ENCODE measurements around the gene GRM4. TPM values are rescaled to one million over a fixed set of nuclear protein-coding genes. Genes with fewer than 3 reads are reported as not detected.
A peak's percentile ranks its signal among the peaks of the same experiment; 100 is the strongest.
"Not testable (repeated sequence)": the region's sequence is repeated elsewhere in the genome, so short reads cannot be mapped to it uniquely, and the experiment has no call there.

Gene GRM4
- total RNA-seq, 6 experiments from 2014 or later, result not detected

- Histone ChIP-seq H3K4me1 (no peaks in the 10 kb centered on the region), H3K9me3 (no peaks in the 10 kb centered on the region), H3K27me3 (no peaks in the 10 kb centered on the region), H3K36me3 (no peaks in the 10 kb centered on the region), H3K27ac (no peak overlapping the region), H3K4me3 (no peak overlapping the region)
- 77% methylated on average over 12 of the region's 12 CpGs for WGBS (ENCODE audit: insufficient coverage, low coverage, low lambda C conversion rate, missing lambda C conversion rate)
- intact Hi-C loops (cut with DNase I), result loop anchor here in 1 of 2 donors (10.0 kb wide), 1 partner anchor 225 kb away; no protein-coding TSS in a partner anchor
- no peak for DNase-seq
- TF ChIP-seq POLR2A (IDR thresholded peaks at IDR 0.05), result no peak
- TF ChIP-seq CTCF (IDR thresholded peaks at IDR 0.05), result no peak
- ATAC-seq, result no peak
These were observed 44.1 kb upstream of the GRM4 start for GRCh38 chr6:34189806-34190503.

GRCh38 chr6:34184726-34185125 is 38.8 kb upstream of the GRM4 start:
- DNase-seq; H3K36me3 ChIP-seq; H3K4me1 ChIP-seq; H3K27me3 ChIP-seq; H3K9me3 ChIP-seq; ATAC-seq; intact Hi-C loops (cut with DNase I); H3K4me3 ChIP-seq; H3K27ac ChIP-seq: not testable (repeated sequence)
- 90% methylated on average over 3 of the region's 5 CpGs for WGBS (ENCODE audit: insufficient coverage, low coverage, low lambda C conversion rate, missing lambda C conversion rate)

- Histone ChIP-seq H3K27ac (no peak overlapping the region), H3K9me3 (no peaks in the 10 kb centered on the region), H3K27me3 (no peaks in the 10 kb centered on the region), H3K36me3 (no peaks in the 10 kb centered on the region), H3K4me3 (no peak overlapping the region), H3K4me1 (no peaks in the 10 kb centered on the region)
- TF ChIP-seq CTCF (IDR thresholded peaks at IDR 0.05) (no peak), POLR2A (IDR thresholded peaks at IDR 0.05) (no peak)
- intact Hi-C loops (cut with DNase I), result no loop called here
- DNase-seq (no peak), ATAC-seq (peak; percentile 43 to 64 (median 54))
- WGBS (ENCODE audit: insufficient coverage, low coverage, low lambda C conversion rate, missing lambda C conversion rate), result 53% methylated on average over 8 of the region's 8 CpGs
These were observed 37.1 kb upstream of the GRM4 start for GRCh38 chr6:34182751-34183531.

GRCh38 chr6:34181908-34182307 is 36.0 kb upstream of the GRM4 start:
- intact Hi-C loops (cut with DNase I), result no loop called here
- Histone ChIP-seq H3K4me3 (no peak overlapping the region), H3K27me3 (no peaks in the 10 kb centered on the region), H3K4me1 (no peaks in the 10 kb centered on the region), H3K9me3 (no peaks in the 10 kb centered on the region), H3K36me3 (no peaks in the 10 kb centered on the region), H3K27ac (no peak overlapping the region)
- no peak for DNase-seq
- 86% methylated on average over 1 of the region's 1 CpG for WGBS (ENCODE audit: insufficient coverage, low coverage, low lambda C conversion rate, missing lambda C conversion rate)
- no peak for ATAC-seq
- TF ChIP-seq CTCF (IDR thresholded peaks at IDR 0.05) (no peak), POLR2A (IDR thresholded peaks at IDR 0.05) (no peak)

GRCh38 chr6:34179106-34179720 is 33.3 kb upstream of the GRM4 start:
- Histone ChIP-seq H3K9me3 (no peaks in the 10 kb centered on the region), H3K36me3 (no peaks in the 10 kb centered on the region), H3K27me3 (no peaks in the 10 kb centered on the region), H3K4me1 (no peaks in the 10 kb centered on the region), H3K27ac (no peak overlapping the region), H3K4me3 (no peak overlapping the region)
- no peak for TF ChIP-seq POLR2A (IDR thresholded peaks at IDR 0.05)
- TF ChIP-seq CTCF (IDR thresholded peaks at IDR 0.05), result no peak
- intact Hi-C loops (cut with DNase I), result no loop called here
- no peak for DNase-seq
- WGBS (ENCODE audit: insufficient coverage, low coverage, low lambda C conversion rate, missing lambda C conversion rate), result no CpG with 5 or more reads among the region's 12 CpGs
- no peak for ATAC-seq

Measured in right lobe of liver (tissue), 6 donors.